Endodermal cell (in vitro differentiated cells): ENCODE measurements around the gene CTPS1. TPM values are rescaled to one million over a fixed set of nuclear protein-coding genes. Genes with fewer than 3 reads are reported as not detected.

Experiments
- DNase-seq: peaks from one replicate; pipeline ENCODE4 v3.0.0-alpha.2; 2017
- H3K27ac ChIP-seq: 2 replicates; pipeline ENCODE4 v1.5.1; 2013; ENCODE audit warnings: mild to moderate bottlenecking, low read depth, low read length, moderate library complexity
- H3K27me3 ChIP-seq: 2 replicates; pipeline ENCODE4 v1.6.1; 2013; ENCODE audit warnings: mild to moderate bottlenecking, low read length, moderate library complexity; ENCODE audit not compliant: insufficient read depth, control insufficient read depth, poor library complexity, severe bottlenecking
- H3K36me3 ChIP-seq: 2 replicates; pipeline ENCODE4 v1.7.0; 2013; ENCODE audit warnings: mild to moderate bottlenecking, low read length, moderate library complexity; ENCODE audit not compliant: control insufficient read depth, insufficient read depth
- H3K4me1 ChIP-seq: one replicate; pipeline ENCODE4 v1.7.0; 2013; ENCODE audit warnings: low read length; ENCODE audit not compliant: control insufficient read depth, insufficient read depth
- H3K4me3 ChIP-seq: 2 replicates; pipeline ENCODE4 v1.5.1; 2013; ENCODE audit warnings: mild to moderate bottlenecking, low read length, moderate library complexity
- H3K9ac ChIP-seq: 2 replicates; pipeline ENCODE4 v1.6.1; 2013; ENCODE audit warnings: mild to moderate bottlenecking, low read length, moderate library complexity; ENCODE audit not compliant: poor library complexity, severe bottlenecking; ENCODE audit errors: extremely low read depth
- H3K9me3 ChIP-seq: 2 replicates; pipeline ENCODE4 v1.6.1; 2013; ENCODE audit warnings: mild to moderate bottlenecking, low read length, moderate library complexity; ENCODE audit not compliant: control insufficient read depth
- H3K27ac Mint-ChIP-seq: 2 replicates; pipeline ENCODE4 v1.8.0; 2020; ENCODE audit warnings: mixed read lengths
- H3K27me3 Mint-ChIP-seq: 2 replicates; pipeline ENCODE4 v1.8.0; 2021; ENCODE audit warnings: mild to moderate bottlenecking, mixed read lengths; ENCODE audit not compliant: insufficient read depth
- H3K36me3 Mint-ChIP-seq: 2 replicates; pipeline ENCODE4 v1.8.0; 2020; ENCODE audit warnings: low read depth, mixed read lengths
- H3K4me1 Mint-ChIP-seq: 2 replicates; pipeline ENCODE4 v1.8.0; 2020; ENCODE audit warnings: mixed read lengths
- H3K4me3 Mint-ChIP-seq: 2 replicates; pipeline ENCODE4 v1.8.0; 2020; ENCODE audit warnings: mild to moderate bottlenecking, moderate library complexity, mixed read lengths
- H3K9me3 Mint-ChIP-seq: 2 replicates; pipeline ENCODE4 v1.8.0; 2020; ENCODE audit warnings: mild to moderate bottlenecking, mixed read lengths
- CTCF ChIP-seq: fragments of 200-600 bp; sonication (generic); conservative IDR thresholded peaks from 2 replicates; pipeline ENCODE4 v1.5.0; 2021; ENCODE audit warnings: antibody characterized with exemption, mild to moderate bottlenecking
- WGBS, 2 experiments: methylation state at CpG; one replicate each; pipeline versions ENCODE4 v1.1.5 to v1.1.7; 2013; ENCODE audit warnings: missing lambda C conversion rate in 2 of 2, mixed read lengths in 1 of 2; ENCODE audit not compliant: insufficient coverage in 1 of 2, insufficient read length in 1 of 2; 5-methylcytosine and 5-hydroxymethylcytosine counted together
- total RNA-seq, 2 donors: library from RNA; stranded (reverse); fragmentation: NEBNext Ultra II Directional in 1 of 2; extraction: Animal tissue kit (Norgen Biotek cat#: 25700) in 1 of 2; gene quantifications; 2 replicates in 1 of 2; 3 replicates in 1 of 2; pipeline ENCODE4 v1.2.1, GENCODE V29; 2021

Gene CTPS1
- total RNA-seq, 2 donors from 2014 or later = 79.9 to 84.0 TPM

DNA sequence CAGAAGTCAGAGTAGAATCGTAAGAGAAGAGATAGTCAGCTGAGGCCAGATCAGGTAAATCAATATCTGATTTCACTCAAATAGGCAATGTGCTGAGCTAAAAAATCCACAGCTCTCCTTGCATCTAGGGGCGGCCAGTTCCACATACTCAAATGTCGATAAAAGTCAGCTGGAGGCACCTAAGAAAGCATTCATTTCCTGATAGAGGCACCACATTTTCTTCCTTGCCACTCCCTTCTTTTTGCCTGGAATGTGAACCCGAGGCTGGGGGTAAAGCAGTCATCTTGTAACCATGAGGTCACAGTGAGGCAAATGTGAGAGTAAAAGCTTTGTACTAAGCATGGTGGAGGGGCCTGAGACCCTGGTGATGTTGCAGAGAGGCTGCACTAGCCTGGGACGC is 24.2 kb upstream of the CTPS1 start:
- no peak overlapping the region for H3K4me3 Mint-ChIP-seq
- H3K9me3 ChIP-seq = peaks cover 7% of the 10 kb centered on the region
- peaks cover 16% of the 10 kb centered on the region for H3K27me3 ChIP-seq
- H3K4me1 ChIP-seq = no peaks in the 10 kb centered on the region
- WGBS, 2 experiments = 77 to 82% methylated on average over 4 to 5 of the region's 5 CpGs
- H3K27me3 Mint-ChIP-seq = peaks cover 15% of the 10 kb centered on the region
- H3K9ac ChIP-seq = no peak overlapping the region
- H3K4me3 ChIP-seq = no peak overlapping the region
- H3K27ac ChIP-seq = no peak overlapping the region
- DNase-seq = no peak
- TF ChIP-seq CTCF = no peak
- no peaks in the 10 kb centered on the region for H3K36me3 Mint-ChIP-seq
- H3K4me1 Mint-ChIP-seq = peaks cover 1% of the 10 kb centered on the region
- no peaks in the 10 kb centered on the region for H3K36me3 ChIP-seq
- no peak overlapping the region for H3K27ac Mint-ChIP-seq
- peaks cover 2% of the 10 kb centered on the region for H3K9me3 Mint-ChIP-seq

DNA sequence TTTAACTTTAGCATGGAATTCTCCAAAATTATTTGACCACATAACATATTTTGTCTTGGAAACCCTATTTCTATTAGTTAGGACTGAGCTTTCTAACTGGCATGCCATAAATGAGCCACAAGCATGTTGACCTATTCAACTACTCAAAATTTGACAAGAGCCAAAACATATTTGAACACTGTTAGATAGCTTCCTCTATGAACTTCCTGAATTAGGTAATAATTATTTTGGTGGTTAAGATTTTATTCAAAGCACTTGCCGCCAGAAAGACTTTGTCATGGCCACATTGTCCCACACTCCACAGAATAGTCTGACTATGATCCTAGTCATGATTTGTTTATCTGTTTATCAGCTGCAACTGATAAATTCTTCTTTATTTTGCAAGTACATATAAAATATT is 23.1 kb upstream of the CTPS1 start:
- no peak overlapping the region for H3K9ac ChIP-seq
- no peak for DNase-seq
- peaks cover 2% of the 10 kb centered on the region for H3K9me3 Mint-ChIP-seq
- H3K4me1 Mint-ChIP-seq = peaks cover 1% of the 10 kb centered on the region
- H3K27me3 ChIP-seq = peaks cover 7% of the 10 kb centered on the region
- H3K36me3 ChIP-seq = no peaks in the 10 kb centered on the region
- H3K9me3 ChIP-seq = peaks cover 7% of the 10 kb centered on the region
- H3K4me3 Mint-ChIP-seq = no peak overlapping the region
- H3K4me3 ChIP-seq = no peak overlapping the region
- no peak overlapping the region for H3K27ac Mint-ChIP-seq
- no peak overlapping the region for H3K27ac ChIP-seq
- H3K4me1 ChIP-seq = no peaks in the 10 kb centered on the region
- H3K36me3 Mint-ChIP-seq = no peaks in the 10 kb centered on the region
- H3K27me3 Mint-ChIP-seq = peaks cover 7% of the 10 kb centered on the region
- WGBS, 2 experiments = 92 to 100% methylated on average over 1 of the region's 1 CpG
- TF ChIP-seq CTCF = no peak

GRCh38 chr1:40958210-40958609 is 21.3 kb upstream of the CTPS1 start:
- peaks cover 2% of the 10 kb centered on the region for H3K9me3 Mint-ChIP-seq
- Histone ChIP-seq H3K4me3 (no peak overlapping the region), H3K36me3 (no peaks in the 10 kb centered on the region), H3K4me1 (no peaks in the 10 kb centered on the region), H3K9ac (no peak overlapping the region), H3K27me3 (no peaks in the 10 kb centered on the region), H3K27ac (no peak overlapping the region), H3K9me3 (peaks cover 7% of the 10 kb centered on the region)
- H3K36me3 Mint-ChIP-seq = no peaks in the 10 kb centered on the region
- no peak for DNase-seq
- no peaks in the 10 kb centered on the region for H3K4me1 Mint-ChIP-seq
- no peak for TF ChIP-seq CTCF
- H3K4me3 Mint-ChIP-seq = no peak overlapping the region
- H3K27ac Mint-ChIP-seq = no peak overlapping the region
- no peaks in the 10 kb centered on the region for H3K27me3 Mint-ChIP-seq
